Suprapubic skin (tissue), 4 donors: ENCODE measurements around the gene PLA2G6.

Experiments used
- CTCF ChIP-seq, 2 donors: fragments of 200-600 bp in 1 of 2; fragments of 450-650 bp in 1 of 2; sonication (generic) in 1 of 2; IDR thresholded peaks; one replicate each; pipeline ENCODE4 v1.5.1; 2016 to 2019; ENCODE audit warnings: antibody characterized with exemption in 2 of 2, mild to moderate bottlenecking in 1 of 2, moderate library complexity in 1 of 2
- POLR2A ChIP-seq, 2 donors: fragments of 450-650 bp; IDR thresholded peaks; one replicate each; pipeline ENCODE4 v1.6.1; 2017; ENCODE audit warnings: antibody characterized with exemption in 2 of 2, mild to moderate bottlenecking in 2 of 2, moderate library complexity in 2 of 2
- POLR2AphosphoS5 ChIP-seq, 3 donors: sonication (generic); formaldehyde crosslinking; IDR thresholded peaks; one replicate each; pipeline ENCODE4 v1.6.1; 2017; ENCODE audit warnings: antibody characterized with exemption in 3 of 3

GRCh38 chr22:38204784-38205183, 23.2 kb upstream of the PLA2G6 start:
- TF ChIP-seq CTCF (IDR thresholded peaks at IDR 0.05) = no peak
- TF ChIP-seq POLR2A (IDR thresholded peaks at IDR 0.05) = no peak
- TF ChIP-seq POLR2AphosphoS5 (IDR thresholded peaks at IDR 0.05) = no peak
